Tibial nerve (tissue), 3 donors: ENCODE results near the gene TERT.

ENCODE experiments used
- CTCF ChIP-seq, 5 experiments: fragments of 200-600 bp in 3 of 5; fragments of 450-650 bp in 2 of 5; sonication (generic) in 3 of 5; IDR thresholded peaks; one replicate each; pipeline ENCODE4 v1.5.1; 2016 to 2019; ENCODE audit warnings: antibody characterized with exemption in 5 of 5, mild to moderate bottlenecking in 3 of 5, moderate library complexity in 2 of 5
- POLR2A ChIP-seq, 2 donors: fragments of 450-650 bp; IDR thresholded peaks; one replicate each; pipeline ENCODE4 v1.6.1; 2017; ENCODE audit warnings: antibody characterized with exemption in 2 of 2, mild to moderate bottlenecking in 2 of 2, moderate library complexity in 2 of 2

GRCh38 chr5:1252681-1253080 is 42.2 kb downstream of the TERT start:
- TF ChIP-seq CTCF (IDR thresholded peaks at IDR 0.05) (no peak), POLR2A (IDR thresholded peaks at IDR 0.05) (no peak)
